Measurements from ENCODE around the gene ZNF385B.

DNA sequence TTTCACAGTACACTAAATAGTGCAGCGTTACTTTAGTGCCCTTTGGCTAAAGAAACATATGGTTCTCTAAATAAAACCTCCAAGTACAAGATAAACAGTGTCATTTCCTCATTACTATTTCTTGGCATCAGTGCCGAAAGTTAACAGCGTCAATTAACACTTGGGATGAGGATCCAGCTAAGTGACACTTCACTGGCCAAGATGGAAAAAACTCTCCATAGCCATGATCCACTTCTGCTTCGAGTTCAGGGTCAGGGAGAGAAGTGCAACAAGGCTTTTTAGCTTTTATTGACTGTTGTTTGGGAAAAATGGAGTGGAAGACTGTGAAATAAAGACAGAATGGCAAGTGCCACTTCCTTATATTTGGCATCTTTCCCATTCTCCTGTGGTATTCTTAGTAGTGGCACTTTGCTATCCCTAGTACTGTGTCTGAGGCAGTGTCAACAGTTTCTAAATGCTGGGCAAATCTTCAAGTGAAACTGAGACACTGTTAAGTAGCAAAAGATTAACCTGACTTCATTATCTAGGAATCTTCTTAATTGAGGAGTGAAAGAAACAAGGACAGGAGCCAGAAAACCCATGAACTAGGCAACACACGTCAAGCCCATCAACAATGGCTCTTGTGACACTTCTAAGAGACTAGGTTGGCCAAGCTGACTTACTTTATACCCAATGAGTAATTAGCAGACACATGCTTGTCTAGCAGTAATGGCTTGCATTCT, 374.2 kb downstream of the ZNF385B start:
- TF ChIP-seq REST (IDR thresholded peaks at IDR 0.05; ENCODE audit: low read depth, low read length): no peak
- TF ChIP-seq USF1 (IDR thresholded peaks at IDR 0.05; ENCODE audit: borderline replicate concordance, low read depth): no peak
- TF ChIP-seq, protein P1, sequence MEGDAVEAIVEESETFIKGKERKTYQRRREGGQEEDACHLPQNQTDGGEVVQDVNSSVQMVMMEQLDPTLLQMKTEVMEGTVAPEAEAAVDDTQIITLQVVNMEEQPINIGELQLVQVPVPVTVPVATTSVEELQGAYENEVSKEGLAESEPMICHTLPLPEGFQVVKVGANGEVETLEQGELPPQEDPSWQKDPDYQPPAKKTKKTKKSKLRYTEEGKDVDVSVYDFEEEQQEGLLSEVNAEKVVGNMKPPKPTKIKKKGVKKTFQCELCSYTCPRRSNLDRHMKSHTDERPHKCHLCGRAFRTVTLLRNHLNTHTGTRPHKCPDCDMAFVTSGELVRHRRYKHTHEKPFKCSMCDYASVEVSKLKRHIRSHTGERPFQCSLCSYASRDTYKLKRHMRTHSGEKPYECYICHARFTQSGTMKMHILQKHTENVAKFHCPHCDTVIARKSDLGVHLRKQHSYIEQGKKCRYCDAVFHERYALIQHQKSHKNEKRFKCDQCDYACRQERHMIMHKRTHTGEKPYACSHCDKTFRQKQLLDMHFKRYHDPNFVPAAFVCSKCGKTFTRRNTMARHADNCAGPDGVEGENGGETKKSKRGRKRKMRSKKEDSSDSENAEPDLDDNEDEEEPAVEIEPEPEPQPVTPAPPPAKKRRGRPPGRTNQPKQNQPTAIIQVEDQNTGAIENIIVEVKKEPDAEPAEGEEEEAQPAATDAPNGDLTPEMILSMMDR (IDR thresholded peaks at IDR 0.05): no peak
- no peak for TF ChIP-seq RAD21 (IDR thresholded peaks at IDR 0.05; ENCODE audit: low read length)
- TF ChIP-seq SMC3 (IDR thresholded peaks at IDR 0.05; ENCODE audit: low read depth, low read length): no peak
- TF ChIP-seq NFIC (IDR thresholded peaks at IDR 0.05; ENCODE audit: borderline replicate concordance): no peak
- no peak for TF ChIP-seq EZH2phosphoT487 (IDR thresholded peaks at IDR 0.05; ENCODE audit: borderline replicate concordance, low read depth)
- no peak for TF ChIP-seq MXI1 (IDR thresholded peaks at IDR 0.05; ENCODE audit: low read depth, low read length)
- no peak for TF ChIP-seq JUND (IDR thresholded peaks at IDR 0.05)
- TF ChIP-seq GATA2 (CRISPR knock-in tag; IDR thresholded peaks at IDR 0.05): no peak
- TF ChIP-seq, protein P2, sequence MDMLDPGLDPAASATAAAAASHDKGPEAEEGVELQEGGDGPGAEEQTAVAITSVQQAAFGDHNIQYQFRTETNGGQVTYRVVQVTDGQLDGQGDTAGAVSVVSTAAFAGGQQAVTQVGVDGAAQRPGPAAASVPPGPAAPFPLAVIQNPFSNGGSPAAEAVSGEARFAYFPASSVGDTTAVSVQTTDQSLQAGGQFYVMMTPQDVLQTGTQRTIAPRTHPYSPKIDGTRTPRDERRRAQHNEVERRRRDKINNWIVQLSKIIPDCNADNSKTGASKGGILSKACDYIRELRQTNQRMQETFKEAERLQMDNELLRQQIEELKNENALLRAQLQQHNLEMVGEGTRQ (IDR thresholded peaks at IDR 0.05; ENCODE audit: borderline replicate concordance, low read depth, low read length): no peak
- no peak for TF ChIP-seq GABPA (IDR thresholded peaks at IDR 0.05; ENCODE audit: low read depth)
- TF ChIP-seq RCOR1 (IDR thresholded peaks at IDR 0.05; ENCODE audit: low read length): no peak
- no peak for TF ChIP-seq POLR2AphosphoS5 (IDR thresholded peaks at IDR 0.05; ENCODE audit: low read depth, low read length)
